ENCODE results near the gene PTPRE. TPM values are rescaled to one million over a fixed set of nuclear protein-coding genes. Genes with fewer than 3 reads are reported as not detected.

The PTPRE gene
- total and polyA plus RNA-seq, 2 of the 4 experiments (the other 2 are of a cell fraction) = 0.34 to 0.54 TPM

DNA sequence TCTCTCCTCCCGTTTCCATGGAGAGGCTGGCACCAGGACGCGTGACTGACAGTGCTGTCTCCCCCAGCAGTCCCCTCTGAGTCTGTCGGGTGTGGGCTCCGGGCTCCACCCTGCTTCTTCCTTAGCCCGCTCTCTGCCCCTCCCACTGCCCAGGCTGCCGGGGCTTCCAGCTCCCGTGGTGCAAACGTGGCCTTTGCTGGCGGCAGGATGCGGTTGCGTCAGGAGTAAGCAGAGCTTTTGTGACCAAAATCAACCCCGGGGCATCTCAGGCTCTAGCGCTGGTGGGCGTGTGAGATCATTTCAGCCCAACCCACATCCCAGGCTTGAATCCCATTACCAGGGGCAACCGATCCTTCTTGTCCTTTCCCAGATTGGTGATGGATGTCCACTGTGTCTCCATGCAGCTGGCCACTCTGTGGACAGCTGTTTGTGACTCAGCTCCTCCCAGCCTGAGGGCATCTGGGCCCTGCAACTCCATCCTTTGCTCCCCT is 28.2 kb downstream of the PTPRE start:
- Histone ChIP-seq H2AK9ac (replicated peaks; ENCODE audit: low read depth, low read length, poor library complexity) (no peak overlapping the region), H2BK15ac (ENCODE audit: low read depth, low read length) (no peak overlapping the region), H4K20me1 (ENCODE audit: insufficient read depth, low read length) (no peaks in the 10 kb centered on the region), H3K36me3 (ENCODE audit: control insufficient read depth, insufficient read depth, low read length) (no peaks in the 10 kb centered on the region), H3K9me1 (ENCODE audit: insufficient read depth, low read length) (no peaks in the 10 kb centered on the region), H4K8ac (ENCODE audit: low read depth in 2 of 2, low read length in 2 of 2) (no peak overlapping the region), H3K56ac (ENCODE audit: extremely low read depth, insufficient read depth, low read length) (no peak overlapping the region), H2BK5ac (ENCODE audit: low read depth, low read length, poor library complexity, severe bottlenecking) (no peak overlapping the region), H2AK5ac (ENCODE audit: low read depth, low read length) (no peak overlapping the region), H3K4me2 (ENCODE audit: low read depth, low read length) (no peak overlapping the region), H2BK120ac (ENCODE audit: low read depth, low read length) (no peak overlapping the region), H3K27me3 (ENCODE audit: control insufficient read depth, insufficient read depth, low read length) (no peaks in the 10 kb centered on the region), H3K9ac (ENCODE audit: low read depth, low read length) (no peak overlapping the region), H3K27ac (ENCODE audit: insufficient read depth, low read length) (no peak overlapping the region), H4K91ac (ENCODE audit: insufficient read depth, low read depth, low read length) (no peak overlapping the region), H3K79me1 (ENCODE audit: low read depth in 1 of 2, low read length in 2 of 2) (no peaks in the 10 kb centered on the region), H2AFZ (replicated peaks; ENCODE audit: low read length, poor library complexity) (no peak overlapping the region), H3K23ac (ENCODE audit: low read depth, low read length) (no peak overlapping the region), H2BK20ac (ENCODE audit: low read depth, low read length) (no peak overlapping the region), H3K18ac (ENCODE audit: low read depth, low read length) (no peak overlapping the region), H3K14ac (replicated peaks; ENCODE audit: low read depth, low read length) (no peak overlapping the region), H3K4me3 (ENCODE audit: insufficient read depth, low read depth, low read length) (no peak overlapping the region), H3K4ac (ENCODE audit: low read depth, low read length) (no peak overlapping the region), H4K5ac (ENCODE audit: low read depth, low read length) (no peak overlapping the region), H3K9me3 (ENCODE audit: control insufficient read depth, insufficient read depth, low read length) (no peaks in the 10 kb centered on the region), H3K4me1 (ENCODE audit: control insufficient read depth, insufficient read depth, low read length) (no peaks in the 10 kb centered on the region)
- BruUV-seq (replicated peaks) = no TSS peak
- TF ChIP-seq CEBPB (IDR thresholded peaks at IDR 0.05; ENCODE audit: low read depth, low read length) (no peak), RAD21 (IDR thresholded peaks at IDR 0.05; ENCODE audit: low read length) (no peak), CHD1 (IDR thresholded peaks at IDR 0.05; ENCODE audit: low read depth, low read length) (no peak), BHLHE40 (IDR thresholded peaks at IDR 0.05; ENCODE audit: low read depth, low read length) (no peak), MXI1 (IDR thresholded peaks at IDR 0.05; ENCODE audit: borderline replicate concordance, low read depth, low read length) (no peak), RCOR1 (IDR thresholded peaks at IDR 0.05; ENCODE audit: insufficient replicate concordance, low read length) (no peak), FOS (IDR thresholded peaks at IDR 0.05; ENCODE audit: low read depth, low read length) (no peak), RFX5 (IDR thresholded peaks at IDR 0.05; ENCODE audit: low read depth, low read length) (no peak), MAFK (IDR thresholded peaks at IDR 0.05; ENCODE audit: low read depth, low read length) (no peak), NFE2L2 (IDR thresholded peaks at IDR 0.05; ENCODE audit: low read depth, low read length) (no peak), SMC3 (IDR thresholded peaks at IDR 0.05; ENCODE audit: low read depth, low read length) (no peak), POLR2A (IDR thresholded peaks at IDR 0.05; ENCODE audit: low read depth, low read length) (no peak), MAZ (IDR thresholded peaks at IDR 0.05; ENCODE audit: borderline replicate concordance, low read depth, low read length) (no peak)
- TF ChIP-seq, protein P1, sequence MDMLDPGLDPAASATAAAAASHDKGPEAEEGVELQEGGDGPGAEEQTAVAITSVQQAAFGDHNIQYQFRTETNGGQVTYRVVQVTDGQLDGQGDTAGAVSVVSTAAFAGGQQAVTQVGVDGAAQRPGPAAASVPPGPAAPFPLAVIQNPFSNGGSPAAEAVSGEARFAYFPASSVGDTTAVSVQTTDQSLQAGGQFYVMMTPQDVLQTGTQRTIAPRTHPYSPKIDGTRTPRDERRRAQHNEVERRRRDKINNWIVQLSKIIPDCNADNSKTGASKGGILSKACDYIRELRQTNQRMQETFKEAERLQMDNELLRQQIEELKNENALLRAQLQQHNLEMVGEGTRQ (IDR thresholded peaks at IDR 0.05; ENCODE audit: low read depth, low read length) = no peak
- TF ChIP-seq, protein P2, sequence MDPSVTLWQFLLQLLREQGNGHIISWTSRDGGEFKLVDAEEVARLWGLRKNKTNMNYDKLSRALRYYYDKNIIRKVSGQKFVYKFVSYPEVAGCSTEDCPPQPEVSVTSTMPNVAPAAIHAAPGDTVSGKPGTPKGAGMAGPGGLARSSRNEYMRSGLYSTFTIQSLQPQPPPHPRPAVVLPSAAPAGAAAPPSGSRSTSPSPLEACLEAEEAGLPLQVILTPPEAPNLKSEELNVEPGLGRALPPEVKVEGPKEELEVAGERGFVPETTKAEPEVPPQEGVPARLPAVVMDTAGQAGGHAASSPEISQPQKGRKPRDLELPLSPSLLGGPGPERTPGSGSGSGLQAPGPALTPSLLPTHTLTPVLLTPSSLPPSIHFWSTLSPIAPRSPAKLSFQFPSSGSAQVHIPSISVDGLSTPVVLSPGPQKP (IDR thresholded peaks at IDR 0.05; ENCODE audit: borderline replicate concordance, low read depth, low read length) = no peak
- TF ChIP-seq, protein P3, sequence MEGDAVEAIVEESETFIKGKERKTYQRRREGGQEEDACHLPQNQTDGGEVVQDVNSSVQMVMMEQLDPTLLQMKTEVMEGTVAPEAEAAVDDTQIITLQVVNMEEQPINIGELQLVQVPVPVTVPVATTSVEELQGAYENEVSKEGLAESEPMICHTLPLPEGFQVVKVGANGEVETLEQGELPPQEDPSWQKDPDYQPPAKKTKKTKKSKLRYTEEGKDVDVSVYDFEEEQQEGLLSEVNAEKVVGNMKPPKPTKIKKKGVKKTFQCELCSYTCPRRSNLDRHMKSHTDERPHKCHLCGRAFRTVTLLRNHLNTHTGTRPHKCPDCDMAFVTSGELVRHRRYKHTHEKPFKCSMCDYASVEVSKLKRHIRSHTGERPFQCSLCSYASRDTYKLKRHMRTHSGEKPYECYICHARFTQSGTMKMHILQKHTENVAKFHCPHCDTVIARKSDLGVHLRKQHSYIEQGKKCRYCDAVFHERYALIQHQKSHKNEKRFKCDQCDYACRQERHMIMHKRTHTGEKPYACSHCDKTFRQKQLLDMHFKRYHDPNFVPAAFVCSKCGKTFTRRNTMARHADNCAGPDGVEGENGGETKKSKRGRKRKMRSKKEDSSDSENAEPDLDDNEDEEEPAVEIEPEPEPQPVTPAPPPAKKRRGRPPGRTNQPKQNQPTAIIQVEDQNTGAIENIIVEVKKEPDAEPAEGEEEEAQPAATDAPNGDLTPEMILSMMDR (conservative IDR thresholded peaks at IDR 0.05; ENCODE audit: low read depth, low read length) = no peak
- intact Hi-C loops (cut with micrococcal nuclease) = no loop called here
- dilution Hi-C loops (cut with HindIII; ENCODE audit: low sequenced_read_pairs, unreplicated experiment) = no loop called here
- DNase-seq (no peak), ATAC-seq (ENCODE audit: low read depth) (no peak)
- ChIA-PET CTCF (no interaction called here), POLR2A (ENCODE audit: unreplicated experiment) (no interaction called here)
- 82% methylated on average over 9 of the region's 16 CpGs; no CpG with 5 or more reads in 1 of the 2 experiments for WGBS, 2 experiments (ENCODE audit: extremely low coverage in 2 of 2, insufficient read length in 1 of 2)
- in situ Hi-C loops (cut with MboI; ENCODE audit: low sequenced_read_pairs) = no loop called here
